Measurements from ENCODE around the gene OPHN1.

OPHN1 gene

DNA sequence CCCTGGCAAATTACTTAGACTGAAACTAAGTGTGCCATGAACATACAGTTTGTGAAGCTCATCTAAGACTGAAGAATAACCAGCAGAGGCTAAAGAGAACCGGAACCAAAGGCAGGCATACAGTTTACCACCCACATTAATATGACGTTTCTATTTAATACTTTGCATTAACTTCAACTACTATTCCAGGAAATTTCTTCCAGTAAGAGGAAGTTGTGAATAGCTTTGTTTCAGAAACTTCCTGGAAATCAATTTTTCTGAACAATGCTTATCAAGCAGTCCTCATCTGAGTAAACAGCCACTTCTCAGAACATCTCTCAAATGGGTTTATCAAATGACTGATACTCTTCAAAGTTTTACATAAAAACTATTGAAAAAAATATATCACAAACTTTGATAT lies 252.7 kb downstream of the OPHN1 start:
- DNase-seq (ENCODE audit: low read depth in 3 of 3, low spot score in 1 of 3) = no peak

DNA sequence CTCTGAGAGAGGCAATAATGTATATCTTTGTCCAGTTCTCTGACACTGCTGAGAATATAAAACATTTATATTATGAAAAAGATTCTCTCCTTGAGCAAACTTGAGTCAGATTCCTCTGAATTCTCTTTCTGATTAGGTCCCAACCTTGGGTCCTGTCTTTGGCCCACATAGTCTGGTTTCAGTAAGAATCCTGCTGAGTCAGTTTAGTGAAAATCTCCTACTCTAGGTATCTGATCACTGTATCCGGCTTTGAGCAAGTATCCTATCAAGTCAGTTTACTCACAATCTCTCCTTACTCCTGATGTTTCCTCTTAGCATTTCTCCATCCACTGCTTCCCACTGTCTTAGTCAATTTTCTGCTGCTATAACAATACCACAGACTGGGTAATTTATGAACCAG lies 253.9 kb downstream of the OPHN1 start:
- DNase-seq (ENCODE audit: low read depth in 3 of 3, low spot score in 1 of 3) = no peak

DNA sequence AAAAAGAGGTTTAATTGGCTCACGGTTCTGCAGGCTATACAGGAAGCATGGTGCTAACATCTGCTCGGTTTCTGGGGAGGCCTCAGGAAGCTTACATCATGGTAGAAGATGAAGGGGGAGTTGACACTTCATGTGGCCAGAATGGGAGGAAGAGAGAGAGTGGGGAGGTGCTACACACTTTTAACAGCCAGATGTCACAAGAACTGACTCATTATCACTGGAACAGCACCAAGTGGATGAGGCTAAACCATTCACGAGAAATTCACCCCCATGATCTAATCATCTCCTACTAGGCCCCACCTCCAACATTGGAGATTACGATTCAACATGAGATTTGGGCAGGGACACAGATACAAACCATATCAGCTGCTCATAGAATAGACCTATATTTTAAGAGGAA lies 255.8 kb downstream of the OPHN1 start:
- no peak for DNase-seq (ENCODE audit: low read depth in 3 of 3, low spot score in 1 of 3)

DNA sequence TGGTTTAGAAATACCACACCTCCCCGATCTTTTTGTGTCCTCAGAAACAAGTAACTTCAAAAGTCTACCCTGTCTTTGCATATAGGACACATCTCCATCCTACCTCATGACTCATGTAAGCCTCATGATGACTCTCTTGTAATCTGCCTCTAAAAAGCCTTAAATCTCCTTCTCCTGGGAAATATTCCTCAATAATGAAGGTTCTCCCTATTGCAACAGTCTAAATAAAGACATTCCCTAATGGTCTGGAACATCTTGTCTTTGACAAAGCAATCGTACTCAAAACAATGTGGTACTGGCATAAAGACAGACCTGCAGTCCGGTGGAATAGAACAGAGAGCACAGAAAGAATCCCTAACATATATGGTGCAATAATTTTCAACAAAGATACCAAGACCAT lies 257.7 kb downstream of the OPHN1 start:
- DNase-seq (ENCODE audit: low read depth in 3 of 3, low spot score in 1 of 3) = no peak

DNA sequence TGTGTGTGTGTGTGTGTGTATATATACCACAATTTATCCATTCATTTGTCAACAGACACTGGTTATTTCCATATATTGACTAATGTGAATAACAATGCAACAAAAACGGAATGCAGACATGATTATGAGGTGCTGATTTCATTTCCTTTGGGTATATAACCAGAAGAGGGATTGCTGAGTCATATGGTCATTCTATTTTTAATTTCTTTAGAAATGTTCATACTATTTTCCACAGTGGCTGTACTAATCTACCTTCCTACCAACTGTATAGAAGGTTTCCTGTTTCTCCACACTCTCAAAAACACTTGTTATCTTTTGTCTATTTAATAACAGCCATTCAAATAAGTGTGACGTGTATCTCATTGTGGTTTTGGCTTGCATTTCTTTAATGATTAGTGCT lies 269.9 kb downstream of the OPHN1 start:
- no peak for DNase-seq (ENCODE audit: low read depth in 3 of 3, low spot score in 1 of 3)

DNA sequence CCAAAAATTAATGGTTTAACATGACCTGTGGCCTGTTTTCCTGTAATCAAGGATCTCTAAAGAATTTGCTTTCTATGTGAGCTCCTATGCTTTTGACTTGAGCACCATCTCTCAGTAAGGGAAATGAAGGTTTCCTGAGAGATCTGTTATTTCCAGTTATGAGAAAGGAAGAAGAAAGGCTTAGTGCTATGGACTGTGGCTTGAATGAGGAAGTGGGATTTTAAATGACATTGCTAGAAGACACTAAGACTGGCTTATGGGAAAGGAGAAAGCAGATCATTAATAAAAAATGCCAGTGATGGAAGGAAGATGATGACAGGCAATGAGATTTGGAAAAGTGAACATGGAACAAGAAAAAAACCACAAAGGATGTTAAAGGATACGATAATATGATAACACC lies 285.4 kb downstream of the OPHN1 start:
- no peak for DNase-seq (ENCODE audit: low read depth in 3 of 3, low spot score in 1 of 3)

DNA sequence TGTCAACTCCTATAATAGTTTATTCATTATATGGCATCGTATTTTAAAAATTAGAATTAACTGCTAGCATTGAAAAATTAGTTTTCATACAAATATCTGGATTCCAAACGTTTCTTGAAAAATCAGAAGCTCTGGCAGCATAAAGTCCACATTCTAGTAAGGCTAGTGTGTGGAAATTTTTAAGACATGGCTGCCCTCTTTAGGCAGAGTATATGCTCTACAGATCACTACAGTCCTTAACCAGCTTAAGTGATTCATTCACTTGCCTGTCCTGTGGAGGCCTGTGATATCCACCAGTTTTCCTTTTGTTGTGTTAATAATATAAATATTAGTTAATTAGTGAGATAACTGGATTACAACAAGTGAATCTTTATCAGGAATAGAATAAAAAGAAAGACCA lies 287.2 kb downstream of the OPHN1 start:
- no peak for DNase-seq (ENCODE audit: low read depth in 3 of 3, low spot score in 1 of 3)

DNA sequence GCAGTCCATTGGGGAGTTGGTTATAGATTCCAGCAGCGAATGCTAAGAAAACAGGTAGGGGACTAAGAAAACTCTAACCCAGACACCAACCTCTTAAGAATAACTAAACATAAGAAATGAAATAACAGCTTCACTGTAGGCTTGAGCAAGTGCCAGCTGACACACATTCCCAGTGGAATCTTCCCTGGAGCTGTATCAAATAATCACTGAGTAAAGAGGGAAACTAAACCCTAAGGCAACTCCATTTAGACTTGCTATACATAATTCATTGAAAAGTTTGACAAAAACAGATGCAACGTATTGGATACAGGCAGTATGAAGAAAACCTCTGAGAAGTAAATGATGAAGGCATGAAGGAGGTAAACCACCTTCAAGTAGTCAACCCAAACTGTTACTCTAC lies 293.5 kb downstream of the OPHN1 start:
- no peak for DNase-seq (ENCODE audit: low read depth in 3 of 3, low spot score in 1 of 3)

DNA sequence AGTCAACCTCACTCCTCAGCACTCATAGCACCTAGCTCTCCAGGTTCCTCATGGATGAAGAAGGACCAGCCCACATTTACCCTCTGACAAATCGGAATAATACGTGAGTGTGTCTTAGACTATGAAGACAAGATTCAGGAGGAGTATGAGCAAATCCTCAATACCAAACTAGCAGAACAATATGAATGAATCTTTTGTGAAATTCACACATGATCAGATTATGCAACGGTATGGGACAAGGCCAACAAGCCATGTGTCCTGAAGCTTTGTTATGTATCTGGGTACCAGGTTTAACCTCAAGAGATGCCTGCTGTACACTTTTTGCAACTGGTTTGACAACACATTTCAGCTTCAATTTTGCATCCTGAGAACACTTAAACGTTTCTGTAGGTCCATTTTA lies 300.1 kb downstream of the OPHN1 start:
- no peak for DNase-seq (ENCODE audit: low read depth in 3 of 3, low spot score in 1 of 3)

DNA sequence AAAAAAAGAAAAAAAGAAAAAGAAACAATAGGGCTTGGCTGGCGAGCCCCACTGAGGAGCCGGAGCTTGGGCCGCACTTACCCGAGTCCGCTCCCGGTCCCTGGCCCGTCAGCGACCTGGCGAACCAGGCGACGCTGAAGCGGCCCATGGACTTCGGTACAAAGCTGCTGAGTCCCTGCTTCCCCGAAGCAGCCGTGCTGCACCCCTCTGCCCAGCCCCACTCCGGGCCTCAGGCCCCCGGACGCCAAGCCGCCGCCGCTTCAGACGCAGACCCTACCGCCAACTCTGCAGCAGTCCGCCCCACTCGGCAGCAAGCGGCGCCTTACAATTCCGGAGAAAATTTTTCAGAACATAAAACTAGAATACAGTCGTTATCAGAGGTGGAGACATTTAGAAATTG lies 300.5 kb downstream of the OPHN1 start:
- no peak for DNase-seq (ENCODE audit: low read depth in 3 of 3, low spot score in 1 of 3)

DNA sequence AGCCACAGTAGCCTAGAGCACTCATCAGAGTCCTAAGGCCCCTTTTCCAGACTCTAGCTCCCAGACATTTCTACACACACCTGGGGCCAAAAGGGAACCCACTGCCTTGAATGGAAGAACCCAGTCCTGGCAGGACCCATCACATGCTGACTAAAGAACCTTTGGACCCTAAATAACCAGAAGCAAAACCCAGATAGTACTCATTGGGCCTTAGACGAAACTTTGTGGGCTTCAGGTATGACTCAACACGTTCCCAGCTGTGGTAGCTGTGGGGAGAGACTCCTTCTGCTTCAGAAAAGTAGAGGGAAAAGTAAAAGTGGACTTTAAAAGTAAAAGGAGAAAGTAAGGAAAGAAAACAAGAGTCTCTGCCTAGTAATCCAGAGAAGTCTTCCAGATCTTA lies 311.5 kb downstream of the OPHN1 start:
- no peak for DNase-seq (ENCODE audit: low read depth in 3 of 3, low spot score in 1 of 3)

DNA sequence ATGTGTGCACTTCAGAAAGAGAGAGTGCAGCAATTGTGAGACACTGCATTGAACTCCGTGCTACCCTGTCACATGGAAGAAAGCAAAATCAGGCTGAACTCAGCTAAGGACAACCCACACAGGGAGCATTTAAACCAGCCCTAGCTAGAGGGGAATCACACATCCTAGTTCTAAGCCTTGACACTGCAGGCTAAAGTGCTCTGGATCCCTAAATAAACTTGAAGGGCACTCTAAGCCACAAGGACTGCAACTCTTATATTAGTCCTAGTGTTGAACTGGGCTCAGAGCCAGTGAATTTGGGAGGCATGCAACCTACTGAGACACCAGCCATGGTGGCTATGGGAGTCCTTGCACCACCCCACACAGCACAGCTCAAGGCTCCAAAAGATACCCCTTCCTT lies 311.9 kb downstream of the OPHN1 start:
- DNase-seq (ENCODE audit: low read depth in 3 of 3, low spot score in 1 of 3) = no peak

DNA sequence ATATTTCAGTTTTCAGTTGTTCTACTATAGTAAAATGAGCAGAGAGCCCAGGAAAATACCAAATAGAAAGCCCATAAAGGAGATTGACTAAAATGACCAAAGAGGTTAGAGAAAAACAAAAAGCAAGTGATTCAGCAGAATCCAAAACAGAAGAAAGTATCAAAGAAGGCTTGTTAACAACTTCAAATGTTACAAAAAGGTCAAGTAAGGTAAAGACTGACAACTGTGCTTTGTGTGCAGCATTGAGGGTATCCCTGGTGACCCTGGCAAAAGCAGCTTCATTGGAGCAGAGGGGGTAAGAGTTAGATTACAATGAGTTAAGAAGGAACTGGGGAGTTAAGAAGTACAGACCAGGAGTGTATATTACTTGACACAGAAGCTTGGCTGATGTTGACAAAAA lies 317.9 kb downstream of the OPHN1 start:
- DNase-seq (ENCODE audit: low read depth in 3 of 3, low spot score in 1 of 3) = no peak

DNA sequence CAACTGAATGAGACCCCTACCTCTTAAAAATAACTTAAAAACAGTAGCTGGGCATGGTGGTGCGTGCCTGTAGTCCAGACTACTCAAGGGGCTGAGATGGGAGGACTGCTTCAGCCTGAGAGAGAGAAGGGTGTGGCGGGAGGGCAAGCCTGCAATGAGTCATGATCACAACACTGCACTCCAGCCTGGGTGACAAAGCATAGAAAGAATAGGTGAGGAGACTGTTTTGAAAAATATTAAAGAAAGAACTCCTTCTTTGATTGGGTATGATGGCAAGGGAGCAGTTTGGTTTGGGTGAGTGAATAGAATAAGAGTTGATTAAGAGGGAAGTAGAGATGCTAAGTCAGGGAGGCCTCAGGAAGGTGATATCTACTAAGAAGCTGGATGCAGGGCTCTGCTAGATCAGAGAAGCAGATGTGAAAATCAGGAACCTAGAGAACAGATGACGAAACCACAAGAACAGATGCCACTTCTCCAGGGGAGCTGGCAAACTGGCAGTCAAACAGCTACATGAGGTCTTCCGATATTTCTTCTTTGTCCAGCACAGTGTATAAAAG lies 318.6 kb downstream of the OPHN1 start:
- no peak for DNase-seq (ENCODE audit: low read depth in 3 of 3, low spot score in 1 of 3)

DNA sequence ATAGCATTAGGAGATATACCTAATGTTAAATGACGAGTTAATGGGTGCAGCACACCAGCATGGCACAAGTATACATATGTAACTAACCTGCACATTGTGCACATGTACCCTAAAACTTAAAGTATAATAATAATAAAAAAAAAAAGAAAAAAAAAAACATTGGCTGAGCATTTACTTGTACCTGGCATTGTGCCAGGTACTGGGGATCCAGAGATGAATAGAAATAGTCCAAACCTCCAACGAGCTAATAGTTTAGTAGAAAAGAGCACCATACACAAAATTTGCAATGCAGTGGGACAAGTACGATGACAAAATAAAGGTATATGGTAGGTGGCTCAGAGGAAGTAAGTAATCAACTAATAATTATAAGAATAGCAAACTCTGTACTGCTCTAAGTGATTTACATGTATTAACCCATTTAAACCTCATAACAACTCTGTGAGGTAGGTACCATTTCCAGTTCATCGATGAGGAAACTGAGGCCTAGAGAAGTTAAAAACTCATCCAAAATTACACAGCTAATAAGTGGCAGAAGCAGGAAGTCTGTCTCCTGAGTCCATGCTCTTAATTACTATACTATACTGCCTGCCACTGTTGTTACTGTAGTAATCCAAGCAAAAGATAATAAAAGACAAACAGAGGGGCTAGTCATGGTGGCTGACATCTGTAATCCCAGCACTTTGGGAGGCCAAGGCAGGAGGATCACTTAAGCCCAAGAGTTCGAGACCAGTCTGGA lies 319.3 kb downstream of the OPHN1 start:
- DNase-seq (ENCODE audit: low read depth in 3 of 3, low spot score in 1 of 3) = no peak

DNA sequence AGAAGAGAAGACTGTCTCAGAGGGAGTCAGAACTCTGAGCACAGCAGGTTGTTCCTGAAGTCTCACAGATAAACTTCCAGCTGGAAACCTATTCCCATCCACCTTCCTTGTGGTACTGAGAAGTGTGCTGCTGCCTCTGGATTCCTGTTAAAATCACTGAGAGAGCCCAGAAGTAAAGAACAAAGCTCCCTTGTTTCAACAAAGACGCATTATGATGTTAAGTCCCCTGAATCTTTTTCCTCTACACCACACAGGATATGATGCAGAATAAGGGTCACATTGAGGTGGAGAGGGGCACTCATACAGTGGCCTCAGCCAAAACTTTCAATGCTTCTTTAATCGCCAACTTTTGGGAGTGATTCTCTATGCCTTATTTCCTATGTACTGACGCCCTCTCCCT lies 321.0 kb downstream of the OPHN1 start:
- no peak for DNase-seq (ENCODE audit: low read depth in 3 of 3, low spot score in 1 of 3)

DNA sequence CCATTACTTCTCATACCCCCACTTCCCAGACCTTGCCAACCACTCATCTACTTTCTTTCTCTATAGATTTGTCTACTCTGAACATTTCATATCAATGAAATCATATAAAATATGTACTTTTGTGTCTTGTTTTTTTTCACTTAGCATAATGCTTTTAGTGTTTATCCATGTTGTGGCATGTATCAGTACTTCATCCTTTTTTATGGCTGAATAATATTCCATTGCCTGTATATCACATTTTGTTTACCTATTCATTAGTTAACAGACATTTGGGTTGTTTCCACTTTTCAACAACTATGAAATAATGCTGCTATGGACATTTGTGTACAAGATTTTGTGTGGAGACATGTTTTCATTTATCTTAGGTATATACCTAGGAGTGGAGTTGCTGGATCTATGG lies 324.1 kb downstream of the OPHN1 start:
- DNase-seq (ENCODE audit: low read depth in 3 of 3, low spot score in 1 of 3) = no peak

DNA sequence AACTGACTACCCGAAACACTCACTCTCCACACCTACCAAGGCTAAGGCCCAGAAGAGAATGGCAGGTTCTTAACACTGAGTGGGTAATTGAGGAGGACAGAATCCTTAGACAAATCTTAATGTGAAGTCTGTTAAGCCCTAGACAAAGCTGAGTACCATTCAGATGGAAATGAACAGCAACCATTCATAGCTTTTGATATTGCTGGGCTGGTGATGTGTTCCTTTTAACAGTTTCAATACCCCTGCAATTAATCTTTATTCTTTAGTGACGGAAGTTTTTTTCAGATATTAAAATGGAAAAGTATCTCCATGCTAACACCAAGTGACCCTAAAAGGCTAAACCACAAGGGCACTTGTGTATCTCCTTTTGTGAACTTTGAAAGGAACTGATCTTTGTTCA lies 334.9 kb downstream of the OPHN1 start:
- no peak for DNase-seq (ENCODE audit: low read depth in 3 of 3, low spot score in 1 of 3)

DNA sequence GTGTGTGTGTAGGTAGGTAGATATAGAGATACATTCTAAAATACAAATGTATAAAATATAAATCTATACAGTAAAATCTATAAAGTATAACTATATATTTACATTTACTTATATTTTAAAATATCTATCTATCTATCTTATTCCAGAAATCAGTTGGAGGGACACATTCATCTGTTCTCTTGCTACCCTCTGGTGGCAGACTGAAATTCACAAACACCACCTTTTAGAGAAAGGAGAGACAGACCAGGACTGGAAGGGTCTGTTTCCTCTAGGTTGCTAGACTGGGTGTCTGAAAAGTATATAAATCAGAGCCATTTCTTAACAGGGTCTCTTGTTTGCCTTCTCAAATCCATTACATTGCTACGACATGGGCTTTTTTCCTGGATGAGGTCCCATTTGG lies 343.0 kb downstream of the OPHN1 start:
- no peak for DNase-seq (ENCODE audit: low read depth in 3 of 3, low spot score in 1 of 3)

DNA sequence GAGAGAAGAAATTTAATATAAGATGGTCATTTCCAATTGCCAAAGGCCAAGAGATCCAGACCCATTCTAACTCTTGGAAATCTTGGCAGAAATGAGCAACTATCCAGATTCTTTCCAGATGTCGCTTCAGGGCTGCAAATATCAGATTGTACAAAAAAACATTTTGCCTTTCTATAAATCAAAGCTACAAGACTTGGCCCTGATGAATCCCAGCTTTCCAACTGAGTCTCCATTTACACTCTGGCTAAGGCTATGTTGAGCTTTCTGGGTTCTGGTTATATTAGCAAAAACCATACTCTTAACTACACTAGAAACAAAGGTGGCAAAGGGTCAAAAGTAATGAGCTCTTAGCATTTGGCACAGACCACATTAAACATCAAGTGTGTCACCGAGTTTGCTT lies 345.8 kb downstream of the OPHN1 start:
- DNase-seq (ENCODE audit: low read depth in 3 of 3, low spot score in 1 of 3) = no peak

DNA sequence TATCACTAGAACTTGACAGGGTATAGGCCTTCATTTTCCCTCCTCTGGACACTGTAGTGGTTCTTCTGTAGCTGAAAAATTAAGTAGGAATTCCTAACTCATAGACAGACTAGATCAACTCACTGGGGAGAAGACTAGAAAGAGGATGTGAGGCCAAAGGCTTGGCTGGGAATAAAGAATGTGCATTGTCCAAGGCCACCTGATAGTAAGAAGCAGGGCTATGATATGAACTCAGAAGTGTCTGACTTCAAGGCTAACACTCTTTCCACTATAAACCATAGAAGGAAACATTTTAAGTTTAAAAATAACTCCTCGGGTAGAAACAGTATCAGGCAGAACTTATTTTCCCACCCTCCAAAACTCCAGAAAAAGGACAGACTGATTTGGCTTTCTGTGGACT lies 346.6 kb downstream of the OPHN1 start:
- no peak for DNase-seq (ENCODE audit: low read depth in 3 of 3, low spot score in 1 of 3)

DNA sequence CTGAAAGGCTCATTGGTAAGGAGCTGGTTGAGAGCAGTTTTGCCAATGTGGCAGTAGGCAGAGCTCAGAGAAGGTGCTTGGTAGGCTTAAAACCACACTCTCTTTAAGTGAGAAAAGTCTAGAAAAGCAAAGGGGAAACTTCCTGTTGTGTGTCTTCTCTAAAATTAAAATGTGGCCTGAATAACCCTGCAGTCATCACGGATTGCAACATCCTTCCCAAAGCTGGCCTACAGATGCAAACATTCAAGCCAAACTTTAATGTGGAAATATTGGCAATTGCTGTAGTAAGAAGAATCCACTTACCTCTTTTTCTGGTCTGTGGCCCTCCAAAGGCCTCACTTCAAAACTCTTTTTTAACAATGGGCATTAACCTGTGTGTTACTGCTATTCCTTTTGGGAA lies 348.5 kb downstream of the OPHN1 start:
- DNase-seq (ENCODE audit: low read depth in 3 of 3, low spot score in 1 of 3) = no peak

DNA sequence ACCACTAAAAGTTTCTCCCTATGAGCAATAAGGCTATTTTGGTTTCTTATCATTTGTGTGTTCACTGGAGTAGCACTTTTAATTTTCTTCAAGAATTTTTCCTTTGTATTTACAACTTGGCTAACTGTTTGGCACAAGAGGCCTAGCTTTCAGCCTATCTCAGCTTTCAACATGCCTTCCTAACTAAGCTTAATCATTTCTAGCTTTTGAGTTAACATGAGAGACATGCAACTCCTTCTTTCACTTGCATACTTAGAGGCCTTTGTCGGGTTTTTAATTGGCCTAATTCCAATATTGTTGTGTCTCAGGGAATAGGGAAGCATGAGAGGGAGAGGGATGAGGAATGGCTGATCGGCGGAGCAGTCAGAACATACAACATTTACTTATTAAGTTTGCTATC lies 349.8 kb downstream of the OPHN1 start:
- DNase-seq (ENCODE audit: low read depth in 3 of 3, low spot score in 1 of 3) = no peak
